Fibroblast of lung (primary cell): Measurements from ENCODE around the gene C12orf42. TPM values are rescaled to one million over a fixed set of nuclear protein-coding genes. Genes with fewer than 3 reads are reported as not detected.

ENCODE experiments used
- DNase-seq, 2 donors: peaks; one replicate each; pipeline versions ENCODE4 v3.0.0 to v3.0.0-alpha.2; 2010; ENCODE audit warnings: low read depth in 2 of 2
- H2AFZ ChIP-seq: 2 replicates; pipeline ENCODE4 v1.5.1; 2012; ENCODE audit warnings: low read length, control low read depth, inconsistent platforms
- H3K27ac ChIP-seq: 2 replicates; pipeline ENCODE4 v1.5.1; 2011; ENCODE audit warnings: low read length, control low read depth; ENCODE audit not compliant: insufficient read depth
- H3K27me3 ChIP-seq: 2 replicates; pipeline ENCODE4 v1.5.1; 2011; ENCODE audit warnings: mild to moderate bottlenecking, low read length; ENCODE audit not compliant: control insufficient read depth, insufficient read depth
- H3K36me3 ChIP-seq: 2 replicates; pipeline ENCODE4 v1.5.1; 2011; ENCODE audit warnings: low read length; ENCODE audit not compliant: control insufficient read depth, insufficient read depth
- H3K4me1 ChIP-seq: 2 replicates; pipeline ENCODE4 v1.5.1; 2011; ENCODE audit warnings: low read length; ENCODE audit not compliant: control insufficient read depth, insufficient read depth; ENCODE audit errors: extremely low read depth
- H3K4me2 ChIP-seq: 2 replicates; pipeline ENCODE4 v1.5.1; 2011; ENCODE audit warnings: low read length, control low read depth; ENCODE audit not compliant: insufficient read depth; ENCODE audit errors: extremely low read depth
- H3K4me3 ChIP-seq, 4 experiments: fragments of 200-600 bp in 1 of 4; sonication (generic) in 1 of 4; replicated peaks in 1 of 4; 2 replicates each; pipeline ENCODE4 v1.5.1; 2011 to 2016; ENCODE audit warnings: low read length in 4 of 4, low read depth in 3 of 4, mild to moderate bottlenecking in 3 of 4, control low read depth in 2 of 4, inconsistent platforms in 1 of 4, mixed read lengths in 1 of 4; ENCODE audit not compliant: insufficient read depth in 1 of 4; ENCODE audit errors: control extremely low read depth in 1 of 4
- H3K79me2 ChIP-seq: 2 replicates; pipeline ENCODE4 v1.5.1; 2012; ENCODE audit warnings: mild to moderate bottlenecking, low read length, inconsistent platforms; ENCODE audit not compliant: control insufficient read depth, insufficient read depth
- H3K9ac ChIP-seq: 2 replicates; pipeline ENCODE4 v1.5.1; 2011; ENCODE audit warnings: mild to moderate bottlenecking, low read length, control low read depth; ENCODE audit not compliant: insufficient read depth
- H3K9me3 ChIP-seq: 2 replicates; pipeline ENCODE4 v1.5.1; 2012; ENCODE audit warnings: low read depth, low read length; ENCODE audit not compliant: control insufficient read depth, insufficient read depth
- H4K20me1 ChIP-seq: 2 replicates; pipeline ENCODE4 v1.5.1; 2011; ENCODE audit warnings: low read length; ENCODE audit not compliant: control insufficient read depth, insufficient read depth; ENCODE audit errors: extremely low read depth
- EZH2 ChIP-seq: IDR thresholded peaks from 2 replicates; pipeline ENCODE4 v1.5.1; 2012; ENCODE audit warnings: low read length, control low read depth, mild to moderate bottlenecking; ENCODE audit errors: missing control alignments
- polyA plus RNA-seq, 2 donors: library from polyadenylated mRNA; depleted of rRNA in 1 of 2; stranded (reverse) in 1 of 2; unstranded in 1 of 2; fragments of >200 nt; gene quantifications; 2 replicates each; pipeline ENCODE4 v1.2.1, GENCODE V29; 2011 to 2012; ENCODE audit warnings: missing spikeins in 1 of 2
- total RNA-seq: library from RNA; depleted of rRNA; stranded (reverse); fragments of >200 nt; gene quantifications from 2 replicates; pipeline ENCODE4 v1.2.1, GENCODE V29; 2014
- TF ChIP-seq, protein P1 (sequence below), 2 donors: IDR thresholded peaks in 1 of 2; conservative IDR thresholded peaks in 1 of 2; 1 replicate in 1 of 2; 2 replicates in 1 of 2; pipeline ENCODE4 v1.5.1; 2011 to 2012; ENCODE audit warnings: low read length in 2 of 2, control low read depth in 1 of 2, inconsistent platforms in 1 of 2, low read depth in 1 of 2, mild to moderate bottlenecking in 1 of 2

Gene C12orf42
- total and polyA plus RNA-seq, 2 donors (not counting 1 experiment from before 2014, with no cell fraction given), result not detected

DNA sequence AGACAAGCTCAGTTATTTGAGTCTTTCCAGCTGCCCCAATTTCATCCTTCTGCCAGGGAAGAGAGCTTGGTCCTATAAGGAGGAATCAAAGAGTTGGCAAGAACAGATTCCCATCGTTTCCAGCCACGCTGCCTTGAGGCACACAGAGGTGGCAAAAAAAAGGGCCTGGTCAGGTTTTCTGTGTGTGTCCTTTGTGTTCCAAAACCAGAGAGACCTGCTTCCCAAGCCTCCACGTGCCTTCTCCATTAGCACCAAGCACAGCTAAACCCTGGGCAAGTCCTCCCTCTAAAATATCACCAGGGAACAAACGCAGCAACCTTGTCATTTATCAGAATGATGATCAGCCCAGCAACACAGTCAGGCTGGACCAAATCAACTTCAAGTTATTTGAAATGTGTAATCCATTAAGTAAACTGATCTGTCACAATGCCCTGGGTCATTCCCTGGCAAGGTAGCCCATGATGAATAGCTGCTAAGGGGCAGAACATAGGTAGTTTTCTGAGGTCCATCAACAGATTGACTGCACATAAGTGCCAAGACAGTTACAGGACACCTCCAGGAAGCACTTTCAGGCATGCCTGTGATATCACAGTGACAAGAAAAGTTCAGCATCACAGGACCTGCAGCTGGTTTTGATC is 28.6 kb upstream of the C12orf42 start:
- Histone ChIP-seq H3K27ac (no peak overlapping the region), H3K4me3 (no peak overlapping the region)

DNA sequence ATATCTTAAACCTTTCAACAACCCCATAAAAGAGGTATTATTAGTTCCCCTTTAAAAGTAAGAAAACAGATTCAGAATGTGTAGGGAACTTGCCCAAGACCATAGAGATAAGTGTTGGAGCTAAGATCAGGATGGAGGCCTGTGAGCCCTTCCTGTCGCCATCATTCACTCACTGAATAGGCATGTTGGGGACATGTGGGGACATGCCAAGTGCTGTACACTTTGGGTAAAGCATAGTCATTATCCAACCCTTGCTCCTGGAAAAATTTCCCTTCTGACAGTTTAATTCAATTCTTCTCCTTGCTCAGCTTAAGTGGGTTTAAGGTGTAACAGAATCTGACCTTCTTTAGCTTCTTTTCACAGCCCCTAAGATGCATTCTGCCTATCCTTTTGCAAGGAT is 28.0 kb upstream of the C12orf42 start:
- Histone ChIP-seq H3K27ac (no peak overlapping the region), H3K4me1 (no peaks in the 10 kb centered on the region), H3K79me2 (no peaks in the 10 kb centered on the region), H3K9ac (no peak overlapping the region), H3K4me3 (no peak overlapping the region), H4K20me1 (no peaks in the 10 kb centered on the region), H2AFZ (no peak overlapping the region), H3K27me3 (no peaks in the 10 kb centered on the region), H3K4me2 (no peak overlapping the region), H3K9me3 (no peaks in the 10 kb centered on the region), H3K36me3 (no peaks in the 10 kb centered on the region)
- DNase-seq, result no peak
- TF ChIP-seq EZH2, result no peak
- TF ChIP-seq, protein P1, sequence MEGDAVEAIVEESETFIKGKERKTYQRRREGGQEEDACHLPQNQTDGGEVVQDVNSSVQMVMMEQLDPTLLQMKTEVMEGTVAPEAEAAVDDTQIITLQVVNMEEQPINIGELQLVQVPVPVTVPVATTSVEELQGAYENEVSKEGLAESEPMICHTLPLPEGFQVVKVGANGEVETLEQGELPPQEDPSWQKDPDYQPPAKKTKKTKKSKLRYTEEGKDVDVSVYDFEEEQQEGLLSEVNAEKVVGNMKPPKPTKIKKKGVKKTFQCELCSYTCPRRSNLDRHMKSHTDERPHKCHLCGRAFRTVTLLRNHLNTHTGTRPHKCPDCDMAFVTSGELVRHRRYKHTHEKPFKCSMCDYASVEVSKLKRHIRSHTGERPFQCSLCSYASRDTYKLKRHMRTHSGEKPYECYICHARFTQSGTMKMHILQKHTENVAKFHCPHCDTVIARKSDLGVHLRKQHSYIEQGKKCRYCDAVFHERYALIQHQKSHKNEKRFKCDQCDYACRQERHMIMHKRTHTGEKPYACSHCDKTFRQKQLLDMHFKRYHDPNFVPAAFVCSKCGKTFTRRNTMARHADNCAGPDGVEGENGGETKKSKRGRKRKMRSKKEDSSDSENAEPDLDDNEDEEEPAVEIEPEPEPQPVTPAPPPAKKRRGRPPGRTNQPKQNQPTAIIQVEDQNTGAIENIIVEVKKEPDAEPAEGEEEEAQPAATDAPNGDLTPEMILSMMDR (conservative IDR thresholded peaks at IDR 0.05 in 1 of 2, IDR thresholded peaks at IDR 0.05 in 1 of 2; ENCODE audit: low read depth in 1 of 2, low read length in 2 of 2), result no peak

More for the DNA sequence above, 28.6 kb upstream of the C12orf42 start:
- Histone ChIP-seq H4K20me1 (no peaks in the 10 kb centered on the region), H3K9ac (no peak overlapping the region), H3K4me1 (no peaks in the 10 kb centered on the region), H3K4me2 (no peak overlapping the region), H3K27me3 (no peaks in the 10 kb centered on the region), H3K79me2 (no peaks in the 10 kb centered on the region), H2AFZ (no peak overlapping the region), H3K36me3 (no peaks in the 10 kb centered on the region), H3K9me3 (no peaks in the 10 kb centered on the region)
- no peak for DNase-seq
- TF ChIP-seq, protein P1 (conservative IDR thresholded peaks at IDR 0.05 in 1 of 2, IDR thresholded peaks at IDR 0.05 in 1 of 2; ENCODE audit: low read depth in 1 of 2, low read length in 2 of 2), result no peak
- no peak for TF ChIP-seq EZH2

DNA sequence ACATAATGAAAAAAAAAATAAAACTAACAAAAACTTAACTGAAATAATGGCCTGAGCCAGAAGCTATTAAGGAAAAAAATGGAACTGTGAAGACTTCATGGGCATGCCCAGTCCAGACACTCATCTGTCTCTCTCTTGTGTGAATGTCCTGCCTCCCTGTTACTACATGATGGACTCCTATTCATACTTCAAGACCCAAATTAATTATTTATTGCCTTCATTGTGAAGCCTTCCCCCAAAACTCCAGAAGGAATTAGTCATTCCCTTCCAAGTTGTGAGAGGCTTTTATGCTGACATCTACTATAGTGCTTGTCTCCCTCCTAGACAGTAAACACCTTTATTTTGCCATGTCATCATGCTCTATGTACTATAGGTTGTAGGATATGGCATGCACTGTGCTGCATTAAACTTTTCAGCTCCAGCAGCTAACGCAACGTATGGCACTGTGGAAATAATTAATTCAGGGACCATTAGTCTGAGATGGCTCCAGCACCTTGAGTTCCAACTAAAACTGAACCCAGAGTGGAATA is 25.0 kb upstream of the C12orf42 start:
- H4K20me1 ChIP-seq, result no peaks in the 10 kb centered on the region
- no peaks in the 10 kb centered on the region for H3K4me1 ChIP-seq
- H3K4me3 ChIP-seq, result no peak overlapping the region
- H3K9me3 ChIP-seq, result no peaks in the 10 kb centered on the region
- H3K27ac ChIP-seq, result no peak overlapping the region
- TF ChIP-seq, protein P1 (conservative IDR thresholded peaks at IDR 0.05 in 1 of 2, IDR thresholded peaks at IDR 0.05 in 1 of 2; ENCODE audit: low read depth in 1 of 2, low read length in 2 of 2), result no peak
- TF ChIP-seq EZH2, result no peak
- H3K79me2 ChIP-seq, result no peaks in the 10 kb centered on the region
- H3K36me3 ChIP-seq, result no peaks in the 10 kb centered on the region
- no peak overlapping the region for H3K9ac ChIP-seq
- no peak overlapping the region for H2AFZ ChIP-seq
- no peak overlapping the region for H3K4me2 ChIP-seq
- H3K27me3 ChIP-seq, result no peaks in the 10 kb centered on the region
- DNase-seq, result no peak
